OCI-LY7 (cell line): ENCODE results near the gene GCSAM. TPM values are rescaled to one million over a fixed set of nuclear protein-coding genes. Genes with fewer than 3 reads are reported as not detected.
A peak's percentile ranks its signal among the peaks of the same experiment; 100 is the strongest.

Source experiments
- BruUV-seq: library from RNA; stranded (reverse); fragments of 400-500 nt; replicated peaks from 2 replicates; lab custom pipeline; 2021; lab: Mats Ljungman, UMichigan
- CTCF ChIA-PET: fragments of 300-600 bp; sonication (Branson Sonifier 250); formaldehyde crosslinking; loops from one replicate; lab custom pipeline; 2022; ENCODE audit warnings: antibody characterized with exemption; ENCODE audit not compliant: unreplicated experiment; lab: Charles Lee
- POLR2A ChIA-PET: fragments of 300-600 bp; sonication (Branson Sonifier 250); formaldehyde crosslinking; loops from one replicate; lab custom pipeline; 2022; ENCODE audit warnings: antibody characterized with exemption; lab: Charles Lee
- DNase-seq: peaks from one replicate; pipeline ENCODE4 v3.0.0-alpha.2; 2015; ENCODE audit warnings: low spot score
- H2AFZ ChIP-seq: fragments of 200-600 bp; sonication (generic), shearing (Covaris generic); 2 replicates; pipeline ENCODE4 v1.6.1; 2014; ENCODE audit warnings: mild to moderate bottlenecking, antibody characterized with exemption, low read length, moderate library complexity
- H3K27ac ChIP-seq: fragments of 200-600 bp; sonication (generic); 2 replicates; pipeline ENCODE4 v1.5.1; 2014; ENCODE audit warnings: mixed run types, low read depth, mild to moderate bottlenecking, moderate library complexity, low read length, inconsistent platforms; ENCODE audit not compliant: poor library complexity, severe bottlenecking
- H3K36me3 ChIP-seq: fragments of 200-600 bp; sonication (generic); 2 replicates; pipeline ENCODE4 v1.6.1; 2014; ENCODE audit warnings: mild to moderate bottlenecking, antibody characterized with exemption, low read length, moderate library complexity, mixed read lengths; ENCODE audit not compliant: insufficient read depth
- H3K4me1 ChIP-seq: fragments of 200-600 bp; sonication (generic); 2 replicates; pipeline ENCODE4 v1.5.1; 2014; ENCODE audit warnings: mild to moderate bottlenecking, low read length; ENCODE audit not compliant: insufficient read depth, poor library complexity, severe bottlenecking
- H3K4me2 ChIP-seq: fragments of 200-600 bp; sonication (generic); 2 replicates; pipeline ENCODE4 v1.6.1; 2014; ENCODE audit warnings: mild to moderate bottlenecking, low read length
- H3K4me3 ChIP-seq: fragments of 200-600 bp; sonication (generic); 2 replicates; pipeline ENCODE4 v1.5.1; 2014; ENCODE audit warnings: mild to moderate bottlenecking, low read depth, low read length; ENCODE audit not compliant: poor library complexity, severe bottlenecking
- H3K79me2 ChIP-seq: fragments of 200-600 bp; sonication (generic); 2 replicates; pipeline ENCODE4 v1.6.1; 2016; ENCODE audit warnings: low read depth, mild to moderate bottlenecking, low read length, moderate library complexity, mixed read lengths; ENCODE audit not compliant: insufficient read depth
- H3K9me2 ChIP-seq: fragments of 200-600 bp; sonication (generic); 2 replicates; pipeline ENCODE4 v1.6.1; 2016; ENCODE audit warnings: mild to moderate bottlenecking, low read length, mixed read lengths; ENCODE audit not compliant: insufficient read depth
- H3K9me3 ChIP-seq: fragments of 200-600 bp; sonication (generic); 2 replicates; pipeline ENCODE4 v1.6.1; 2014; ENCODE audit warnings: mild to moderate bottlenecking, mixed run types, low read length, mixed read lengths
- H4K20me1 ChIP-seq: fragments of 200-600 bp; sonication (generic); 2 replicates; pipeline ENCODE4 v1.6.1; 2014; ENCODE audit warnings: mild to moderate bottlenecking, antibody characterized with exemption, low read length, moderate library complexity, mixed read lengths; ENCODE audit not compliant: insufficient read depth
- EZH2phosphoT487 ChIP-seq: fragments of 200-600 bp; sonication (generic); IDR thresholded peaks from 2 replicates; pipeline ENCODE4 v1.6.1; 2018; ENCODE audit warnings: low read depth, borderline replicate concordance, mild to moderate bottlenecking, mixed run types, antibody characterized with exemption, low read length, moderate library complexity, mixed read lengths
- intact Hi-C: fragments of 100-400 bp; cut with micrococcal nuclease; formaldehyde crosslinking; loops from one replicate; pipeline ENCODE4 v1.10.0; 2022; ENCODE audit not compliant: unreplicated experiment
- total RNA-seq, 2 experiments: library from RNA; depleted of rRNA in 1 of 2; stranded (reverse); fragments of >200 nt in 1 of 2; shearing (Covaris generic) in 1 of 2; gene quantifications; 2 replicates each; pipeline ENCODE4 v1.2.3, GENCODE V29; 2014 to 2022
- TF ChIP-seq, protein P1 (sequence below): fragments of 200-600 bp; sonication (generic); conservative IDR thresholded peaks from 2 replicates; pipeline ENCODE4 v1.5.1; 2014; ENCODE audit warnings: mild to moderate bottlenecking, antibody characterized with exemption, low read length, moderate library complexity, mixed read lengths

GCSAM gene
- total RNA-seq, 2 experiments from 2014 or later, result 193 to 195 TPM

DNA sequence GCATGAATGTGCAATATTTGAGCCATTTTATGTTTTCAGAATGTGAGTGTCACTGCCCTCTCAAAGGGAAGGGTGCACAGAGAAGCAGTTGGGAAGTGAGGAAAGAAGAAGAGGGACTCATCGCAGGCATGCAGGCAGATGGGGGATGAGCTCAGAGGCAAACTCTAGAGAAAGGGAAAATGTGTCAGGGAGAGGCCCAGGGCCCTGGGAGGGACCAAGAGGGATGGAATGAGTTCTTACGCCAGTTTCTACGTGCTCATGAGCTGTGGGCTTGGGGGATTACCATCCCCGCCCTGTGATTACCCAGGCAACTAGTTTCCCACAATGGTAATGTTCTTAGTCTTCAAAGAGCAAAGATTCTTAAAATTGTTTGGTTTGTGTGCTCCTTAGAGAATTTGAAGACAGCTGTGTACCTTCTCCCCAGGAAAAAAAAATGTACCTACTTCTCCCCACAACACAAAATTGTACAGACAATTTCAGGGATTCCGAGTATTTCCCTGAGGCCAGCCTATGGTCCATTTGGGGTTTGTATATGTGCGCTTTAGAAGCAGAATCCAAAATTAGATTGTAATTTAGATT is 17.8 kb downstream of the GCSAM start:
- Histone ChIP-seq H3K4me3 (peak overlapping the region; percentile 27), H2AFZ (no peak overlapping the region), H3K9me3 (no peaks in the 10 kb centered on the region), H3K79me2 (peaks cover 6% of the 10 kb centered on the region; the same call in 1 of the 2 replicates), H4K20me1 (no peaks in the 10 kb centered on the region), H3K9me2 (no peaks in the 10 kb centered on the region), H3K36me3 (peaks cover 37% of the 10 kb centered on the region), H3K27ac (peak overlapping the region; percentile 99), H3K4me1 (peaks cover 91% of the 10 kb centered on the region), H3K4me2 (peak overlapping the region; percentile 57)
- DNase-seq, result peak; percentile 25
- intact Hi-C loops, result no loop called here
- TF ChIP-seq, protein P1, sequence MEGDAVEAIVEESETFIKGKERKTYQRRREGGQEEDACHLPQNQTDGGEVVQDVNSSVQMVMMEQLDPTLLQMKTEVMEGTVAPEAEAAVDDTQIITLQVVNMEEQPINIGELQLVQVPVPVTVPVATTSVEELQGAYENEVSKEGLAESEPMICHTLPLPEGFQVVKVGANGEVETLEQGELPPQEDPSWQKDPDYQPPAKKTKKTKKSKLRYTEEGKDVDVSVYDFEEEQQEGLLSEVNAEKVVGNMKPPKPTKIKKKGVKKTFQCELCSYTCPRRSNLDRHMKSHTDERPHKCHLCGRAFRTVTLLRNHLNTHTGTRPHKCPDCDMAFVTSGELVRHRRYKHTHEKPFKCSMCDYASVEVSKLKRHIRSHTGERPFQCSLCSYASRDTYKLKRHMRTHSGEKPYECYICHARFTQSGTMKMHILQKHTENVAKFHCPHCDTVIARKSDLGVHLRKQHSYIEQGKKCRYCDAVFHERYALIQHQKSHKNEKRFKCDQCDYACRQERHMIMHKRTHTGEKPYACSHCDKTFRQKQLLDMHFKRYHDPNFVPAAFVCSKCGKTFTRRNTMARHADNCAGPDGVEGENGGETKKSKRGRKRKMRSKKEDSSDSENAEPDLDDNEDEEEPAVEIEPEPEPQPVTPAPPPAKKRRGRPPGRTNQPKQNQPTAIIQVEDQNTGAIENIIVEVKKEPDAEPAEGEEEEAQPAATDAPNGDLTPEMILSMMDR, result no peak
- TF ChIP-seq EZH2phosphoT487, result no peak
- BruUV-seq, result no TSS peak
- POLR2A ChIA-PET, result interaction anchor here (0.9 to 9.4 kb wide), 3 partner anchors 16 to 383 kb away, joined by 3 to 566 read pairs (median 4); partner anchors contain the start of gene GCSAM
- CTCF ChIA-PET, result interaction anchor here (1.0 to 1.4 kb wide), 2 partner anchors 10 to 17 kb away, joined by 3 to 5 read pairs; no protein-coding TSS in a partner anchor

DNA sequence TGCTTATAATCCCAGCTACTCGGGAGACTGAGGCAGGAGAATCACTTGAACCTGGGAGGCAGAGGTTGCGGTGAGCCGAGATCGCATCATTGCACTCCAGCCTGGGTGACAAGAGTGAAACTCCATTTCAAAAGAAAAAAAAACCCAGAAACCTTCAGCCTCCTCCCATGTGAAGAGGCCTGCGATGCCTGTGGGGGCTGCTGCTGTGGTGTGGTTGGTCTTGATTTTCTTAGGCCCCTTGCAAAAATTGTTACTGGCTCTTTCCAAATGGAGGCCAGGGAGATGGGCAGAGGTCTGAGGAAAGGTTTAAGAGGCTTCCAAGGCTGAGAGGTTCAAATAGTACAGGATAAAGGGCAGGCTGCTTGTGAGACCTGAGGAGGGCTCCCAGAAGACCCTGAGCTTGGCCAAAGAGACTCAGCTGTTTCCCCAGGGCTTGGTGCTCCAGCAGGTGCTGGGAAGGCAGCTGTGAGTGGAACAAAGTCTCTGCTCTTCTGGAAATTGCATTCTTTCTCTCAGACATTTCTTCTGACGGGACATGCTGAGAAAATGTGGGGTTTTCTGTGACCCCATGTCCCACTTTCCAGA is 18.4 kb downstream of the GCSAM start:
- Histone ChIP-seq H2AFZ (no peak overlapping the region), H3K4me1 (peaks cover 89% of the 10 kb centered on the region), H3K9me2 (no peaks in the 10 kb centered on the region), H3K79me2 (peaks cover 6% of the 10 kb centered on the region; the same call in 1 of the 2 replicates), H3K4me3 (peak overlapping the region; percentile 27), H3K27ac (peak overlapping the region; percentile 99), H3K36me3 (peaks cover 33% of the 10 kb centered on the region), H4K20me1 (no peaks in the 10 kb centered on the region), H3K4me2 (peak overlapping the region; percentile 57), H3K9me3 (no peaks in the 10 kb centered on the region)
- CTCF ChIA-PET, result interaction anchor here (1.0 to 1.4 kb wide), 2 partner anchors 10 to 18 kb away, joined by 3 to 5 read pairs; no protein-coding TSS in a partner anchor
- POLR2A ChIA-PET, result interaction anchor here (0.7 to 9.4 kb wide), 6 partner anchors 13 to 384 kb away, joined by 4 to 566 read pairs (median 4); partner anchors contain the start of genes GCSAM and SLC9C1
- BruUV-seq, result TSS peak; percentile 55
- TF ChIP-seq EZH2phosphoT487, result no peak
- TF ChIP-seq, protein P1, result no peak
- DNase-seq, result peak; percentile 80
- intact Hi-C loops, result loop anchor here (1.0 to 5.0 kb wide), 4 partner anchors 18 to 448 kb away; partner anchors contain the start of genes ATG3, BTLA and SLC35A5
